GM18951 (cell line): ENCODE results near the gene ALKBH1.
"Not testable (repeated sequence)": the region's sequence is repeated elsewhere in the genome, so short reads cannot be mapped to it uniquely, and the experiment has no call there.

Experiments
- POLR2A ChIP-seq: IDR thresholded peaks from 4 replicates; pipeline ENCODE4 v1.6.1; 2011; ENCODE audit warnings: mild to moderate bottlenecking; ENCODE audit not compliant: insufficient read length, insufficient read depth; ENCODE audit errors: extremely low read depth
- in situ Hi-C: fragments of 300-500 bp; cut with MboI; formaldehyde crosslinking; loops from one replicate; pipeline ENCODE4 v1.12.0; 2022; ENCODE audit warnings: low sequenced_read_pairs, mixed read lengths, inconsistent platforms; ENCODE audit not compliant: unreplicated experiment

Gene ALKBH1

DNA sequence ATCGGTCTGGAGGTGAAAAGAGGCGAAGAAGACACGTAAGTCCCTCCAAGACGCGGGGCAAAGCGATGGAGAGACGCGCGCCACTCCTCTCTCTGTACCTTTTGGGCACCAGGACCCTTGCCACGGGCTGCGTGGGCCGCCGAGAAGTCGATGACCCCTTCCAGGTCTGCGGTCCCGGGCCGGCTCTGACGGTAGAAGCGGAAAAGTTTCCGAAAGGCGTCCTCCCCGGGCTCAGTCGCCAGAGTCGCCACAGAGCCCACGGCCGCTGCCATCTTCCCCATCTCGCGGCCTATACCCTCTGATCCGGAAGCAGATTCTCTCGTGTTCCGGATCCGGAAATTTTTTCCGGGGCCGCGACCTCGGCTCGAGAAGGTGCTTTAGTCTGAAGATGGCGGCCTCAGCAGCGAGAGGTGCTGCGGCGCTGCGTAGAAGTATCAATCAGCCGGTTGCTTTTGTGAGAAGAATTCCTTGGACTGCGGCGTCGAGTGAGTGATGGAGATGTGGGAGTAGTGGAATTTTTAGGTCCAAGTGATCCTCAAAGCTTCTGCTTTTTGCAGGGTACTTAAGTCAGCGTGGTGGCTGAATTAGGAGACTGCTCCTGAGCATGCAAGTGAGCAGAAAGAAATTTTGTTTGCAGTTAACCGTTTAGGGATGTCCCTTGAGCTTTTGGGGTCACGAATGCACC, at the start of gene ALKBH1, which contains the start of gene SLIRP:
TSS of gene ALKBH1 (minus strand) at position 300 of the 685 bp plus-strand sequence. CDS start at position 281, 19 bp downstream.
TSS of gene SLIRP (plus strand) at position 380 of the 685 bp plus-strand sequence. CDS start at position 389, 9 bp downstream.
- in situ Hi-C loops, result no loop called here
- TF ChIP-seq POLR2A, result peak; percentile 92

GRCh38 chr14:77752799-77753516, 45.1 kb upstream of the ALKBH1 start:
- in situ Hi-C loops, result no loop called here
- no peak for TF ChIP-seq POLR2A

GRCh38 chr14:77752266-77752665, 44.4 kb upstream of the ALKBH1 start:
- TF ChIP-seq POLR2A, result no peak
- in situ Hi-C loops, result no loop called here

DNA sequence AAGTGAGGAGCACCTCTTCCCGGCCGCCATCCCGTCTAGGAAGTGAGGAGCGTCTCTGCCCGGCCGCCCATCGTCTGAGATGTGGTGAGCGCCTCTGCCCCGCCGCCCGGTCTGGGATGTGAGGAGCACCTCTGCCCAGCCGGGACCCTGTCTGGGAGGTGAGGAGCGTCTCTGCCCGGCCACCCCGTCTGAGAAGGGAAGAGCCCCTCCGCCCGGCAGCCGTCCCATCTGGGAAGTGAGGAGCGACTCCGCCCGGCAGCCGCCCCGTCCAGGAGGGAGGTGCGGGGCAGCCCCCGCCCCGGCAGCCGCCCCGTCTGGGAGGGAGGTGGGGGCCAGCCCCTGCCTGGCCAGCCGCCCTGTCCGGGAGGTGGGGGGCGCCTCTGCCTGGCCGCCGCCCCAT, 39.6 kb upstream of the ALKBH1 start:
- in situ Hi-C loops, result not testable (repeated sequence)

DNA sequence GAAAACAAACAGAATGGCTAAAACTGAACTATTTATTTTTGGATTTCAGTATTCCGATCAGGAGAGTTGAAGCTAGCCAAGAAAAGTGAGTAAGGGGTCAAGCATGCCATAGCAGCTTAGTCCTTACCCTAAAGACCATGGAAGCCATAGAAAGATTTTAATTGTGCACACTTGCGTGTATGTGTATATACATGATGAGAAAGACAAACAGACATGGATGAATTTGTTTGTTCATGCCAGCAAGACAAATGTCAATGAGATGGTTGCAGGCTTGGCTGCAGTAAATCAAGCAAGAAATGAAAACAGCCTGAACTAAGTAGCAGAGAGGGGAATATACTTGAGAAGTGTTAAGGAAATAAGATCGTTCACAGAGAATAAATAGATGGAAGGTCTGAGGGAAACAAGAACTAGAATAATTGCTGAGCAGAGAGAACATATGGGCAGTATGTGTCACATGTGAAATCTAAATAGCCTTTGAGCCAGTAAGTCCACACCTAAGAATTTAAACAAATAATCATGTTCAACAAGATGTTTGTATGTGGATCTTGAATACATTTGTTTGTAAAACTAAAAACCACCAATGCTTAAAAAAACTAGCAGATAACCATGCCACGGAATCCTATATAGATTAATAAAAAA, 38.4 kb upstream of the ALKBH1 start:
- in situ Hi-C loops, result no loop called here
- no peak for TF ChIP-seq POLR2A

DNA sequence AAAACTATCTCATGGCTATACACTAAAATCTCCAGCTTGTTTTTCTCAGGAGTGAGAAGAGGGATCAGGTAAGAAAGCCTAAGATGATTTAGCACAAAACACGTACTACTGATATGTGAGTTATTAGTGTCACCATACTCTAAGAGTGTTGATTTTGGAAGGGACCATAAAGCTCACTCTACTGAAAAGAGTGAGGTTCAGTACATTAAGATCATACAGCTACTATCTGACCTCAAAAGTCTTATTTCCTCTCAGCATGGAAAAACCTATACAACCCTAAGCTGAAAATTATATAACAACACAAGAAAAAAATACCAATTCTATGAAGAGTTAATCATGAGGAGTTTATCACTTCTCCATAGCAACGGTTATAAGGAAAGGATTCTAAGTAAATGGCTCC, 33.6 kb upstream of the ALKBH1 start:
- TF ChIP-seq POLR2A, result no peak
- in situ Hi-C loops, result no loop called here

- in situ Hi-C loops, result no loop called here
These were observed 30.9 kb upstream of the ALKBH1 start for GRCh38 chr14:77738559-77739250.

DNA sequence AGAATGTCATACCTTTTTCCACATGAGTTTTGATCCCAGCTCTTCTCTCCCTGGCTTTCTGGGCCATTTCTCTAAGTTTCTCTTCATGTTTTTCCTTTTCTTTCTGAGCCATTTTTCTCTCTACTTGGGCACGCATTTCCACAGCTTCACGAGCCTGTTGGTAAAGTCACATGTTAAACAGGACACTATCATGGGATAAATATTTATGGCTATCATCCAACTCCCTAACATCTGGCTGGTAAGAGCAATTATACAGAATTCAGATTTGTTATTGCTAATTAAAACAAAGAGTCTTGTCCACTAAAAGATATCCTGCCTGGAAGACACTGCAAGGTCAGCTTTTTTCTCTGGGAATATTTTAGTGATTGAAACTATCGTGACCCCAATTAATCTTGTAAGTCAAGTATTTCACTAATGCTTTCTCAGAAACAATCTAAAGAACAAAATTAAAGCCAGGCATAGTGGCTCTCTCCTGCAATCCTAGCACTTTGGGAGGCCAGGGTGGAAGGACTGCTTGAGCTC, 23.2 kb upstream of the ALKBH1 start:
- TF ChIP-seq POLR2A, result no peak

More at GRCh38 chr14:77738559-77739250, 30.9 kb upstream of the ALKBH1 start:
- no peak for TF ChIP-seq POLR2A

GRCh38 chr14:77722301-77722700, 14.5 kb upstream of the ALKBH1 start:
- in situ Hi-C loops, result no loop called here
- TF ChIP-seq POLR2A, result no peak

More for the DNA sequence above, 23.2 kb upstream of the ALKBH1 start:
- in situ Hi-C loops, result no loop called here

GRCh38 chr14:77721437-77721836, 13.6 kb upstream of the ALKBH1 start:
- no peak for TF ChIP-seq POLR2A
- in situ Hi-C loops, result no loop called here

GRCh38 chr14:77717608-77718305, 9.9 kb upstream of the ALKBH1 start:
- in situ Hi-C loops, result no loop called here
- TF ChIP-seq POLR2A, result no peak

DNA sequence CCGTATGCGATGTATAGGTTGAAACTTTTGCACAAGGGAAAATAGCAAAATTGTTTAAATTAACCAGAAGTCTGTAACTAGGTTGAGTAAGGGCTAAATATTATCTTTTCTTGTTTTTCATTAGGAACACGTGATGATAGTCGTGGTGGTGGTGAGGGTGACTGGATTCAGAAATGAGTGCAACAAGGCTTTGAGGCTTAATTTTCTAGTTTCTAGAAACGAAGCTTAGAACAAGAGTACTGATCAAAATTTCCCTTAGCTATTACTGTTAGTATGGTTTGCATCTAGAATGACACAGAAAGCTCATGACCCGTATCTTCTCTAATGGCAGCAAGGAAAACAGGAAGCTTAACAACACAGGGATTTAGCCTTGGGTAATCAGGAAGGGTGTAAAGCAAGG, 7.1 kb upstream of the ALKBH1 start:
- in situ Hi-C loops, result no loop called here

More for the DNA sequence above, 7.1 kb upstream of the ALKBH1 start:
- no peak for TF ChIP-seq POLR2A
